ENCODE measurements around the gene KRTAP1-3.

Gene KRTAP1-3

DNA sequence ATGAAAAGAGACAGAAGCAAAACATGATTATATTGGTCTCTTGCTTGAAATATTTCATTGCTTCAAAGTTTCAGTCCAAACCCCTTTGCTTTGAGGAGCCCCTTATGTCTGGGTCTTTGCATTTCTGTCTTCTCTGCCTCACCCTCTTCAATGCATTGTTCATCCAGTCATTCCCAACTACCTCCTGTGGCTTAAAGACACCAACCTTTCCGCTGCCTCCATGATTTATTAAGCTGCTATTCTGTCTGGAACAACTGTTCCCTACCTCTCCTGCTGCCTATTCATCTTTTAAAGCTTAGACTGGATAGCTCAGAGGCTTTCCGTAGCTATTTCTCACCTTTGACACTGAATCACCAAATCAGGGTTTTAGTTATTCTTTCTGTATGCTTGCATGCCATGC, 37.3 kb downstream of the KRTAP1-3 start:
- H3K27ac ChIP-seq: no peak overlapping the region
- TF ChIP-seq CTCF (IDR thresholded peaks at IDR 0.05) (no peak), ZFX (IDR thresholded peaks at IDR 0.05; ENCODE audit: borderline replicate concordance) (no peak)

- no peak overlapping the region for H3K27ac ChIP-seq
- TF ChIP-seq CTCF (IDR thresholded peaks at IDR 0.05): no peak
- no peak for TF ChIP-seq ZFX (IDR thresholded peaks at IDR 0.05; ENCODE audit: borderline replicate concordance)
These were observed 37.8 kb downstream of the KRTAP1-3 start for GRCh38 chr17:40996829-40997228.

DNA sequence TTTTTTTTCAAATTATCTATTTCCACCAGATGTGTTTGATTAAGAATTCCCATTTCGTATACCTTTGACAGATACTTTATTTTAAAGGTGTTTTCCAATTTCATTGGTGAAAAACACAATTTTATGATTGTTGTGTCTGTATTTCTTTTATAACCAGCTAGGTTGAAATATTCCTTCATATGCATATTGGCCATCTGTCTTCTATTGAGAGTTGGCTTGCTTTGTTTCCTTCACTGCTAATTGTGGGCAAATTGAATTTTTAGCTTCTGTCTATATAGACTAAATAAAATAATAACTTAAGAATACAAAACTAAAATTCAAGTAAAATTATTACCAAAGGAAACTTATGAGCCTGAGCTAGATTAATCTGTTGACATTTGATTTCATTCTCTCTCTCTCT, 39.6 kb downstream of the KRTAP1-3 start:
- no peak for TF ChIP-seq ZFX (IDR thresholded peaks at IDR 0.05; ENCODE audit: borderline replicate concordance)
- TF ChIP-seq CTCF (IDR thresholded peaks at IDR 0.05): no peak
- no peak overlapping the region for H3K27ac ChIP-seq

DNA sequence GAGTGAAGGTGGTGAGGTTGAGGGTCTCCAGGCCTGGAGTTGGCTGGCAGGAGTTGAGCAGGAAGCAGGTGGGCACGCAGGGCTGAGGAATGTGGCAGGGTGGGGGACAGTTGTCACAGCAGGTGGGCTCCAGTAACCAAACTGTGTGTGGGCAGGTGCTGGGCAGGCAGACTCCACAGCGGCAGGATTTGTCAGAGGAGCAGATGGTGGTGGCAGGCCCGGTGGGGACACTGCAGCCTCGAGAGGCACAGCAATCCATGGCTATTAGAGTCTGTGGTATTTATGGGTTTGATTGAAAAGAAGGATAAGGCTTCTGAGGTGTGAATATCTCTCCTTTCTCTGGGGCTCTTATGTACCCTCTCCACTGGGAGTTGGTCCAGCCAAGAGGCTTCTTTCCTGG, 40.8 kb downstream of the KRTAP1-3 start, which contains the start of gene KRTAP3-3:
Gene KRTAP3-3, minus strand, starts transcription at position 326 of the 400 bp plus-strand sequence. Its CDS starts 67 bp downstream, at position 259.
- H3K27ac ChIP-seq: no peak within 1 kb of the TSS
- TF ChIP-seq CTCF (IDR thresholded peaks at IDR 0.05): no peak
- no peak for TF ChIP-seq ZFX (IDR thresholded peaks at IDR 0.05; ENCODE audit: borderline replicate concordance)

- no peak overlapping the region for H3K27ac ChIP-seq
- TF ChIP-seq ZFX (IDR thresholded peaks at IDR 0.05; ENCODE audit: borderline replicate concordance): no peak
- no peak for TF ChIP-seq CTCF (IDR thresholded peaks at IDR 0.05)
These were observed 41.6 kb downstream of the KRTAP1-3 start for GRCh38 chr17:40993084-40993483.

DNA sequence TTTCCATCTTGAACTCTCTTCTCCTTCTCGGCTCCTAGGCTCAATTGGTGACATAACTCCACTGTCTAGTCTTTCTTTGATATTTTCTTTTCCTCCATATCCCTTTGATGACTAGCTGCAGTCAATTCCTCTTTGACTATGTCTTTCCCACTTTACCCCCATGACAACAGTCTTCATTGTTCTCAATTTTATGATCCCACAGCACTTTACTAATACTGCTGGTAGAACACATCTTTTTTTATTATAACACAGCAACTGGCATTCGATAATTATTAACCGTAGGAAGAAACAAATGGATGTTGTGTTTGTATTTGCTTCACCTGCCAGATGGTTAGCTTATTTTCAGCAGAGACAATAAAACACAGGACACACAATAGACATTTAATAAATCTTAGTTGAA, 42.0 kb downstream of the KRTAP1-3 start:
- no peak overlapping the region for H3K27ac ChIP-seq
- TF ChIP-seq CTCF (IDR thresholded peaks at IDR 0.05) (no peak), ZFX (IDR thresholded peaks at IDR 0.05; ENCODE audit: borderline replicate concordance) (no peak)

GRCh38 chr17:40986920-40987319, 47.8 kb downstream of the KRTAP1-3 start:
- no peak overlapping the region for H3K27ac ChIP-seq
- no peak for TF ChIP-seq ZFX (IDR thresholded peaks at IDR 0.05; ENCODE audit: borderline replicate concordance)

- TF ChIP-seq CTCF (IDR thresholded peaks at IDR 0.05) (no peak), ZFX (IDR thresholded peaks at IDR 0.05; ENCODE audit: borderline replicate concordance) (no peak)
These were observed 50.4 kb downstream of the KRTAP1-3 start, which contains the start of gene KRT40 for GRCh38 chr17:40984226-40984625. Gene KRT40, minus strand, starts transcription at chr17:40984326. Its CDS starts 53 bp downstream, at chr17:40984273.

More at GRCh38 chr17:40984226-40984625, 50.4 kb downstream of the KRTAP1-3 start, which contains the start of gene KRT40:
- no peak within 1 kb of the TSS for H3K27ac ChIP-seq

Measured in 22Rv1 (cell line).